Measurements from ENCODE around the gene ADGRL1.

ADGRL1 gene

GRCh38 chr19:14119146-14119545 lies 86.8 kb downstream of the ADGRL1 start:
- Mint-ChIP-seq H3K4me1 (peaks cover 45% of the 10 kb centered on the region), H3K4me3 (peak overlapping the region; percentile 88), H3K9me3 (no peaks in the 10 kb centered on the region), H3K36me3 (ENCODE audit: low read depth) (peaks cover 9% of the 10 kb centered on the region), H3K27me3 (ENCODE audit: low read depth, poor library complexity) (peaks cover 2% of the 10 kb centered on the region), H3K27ac (peak overlapping the region; percentile 100)
- TF ChIP-seq, protein P1, sequence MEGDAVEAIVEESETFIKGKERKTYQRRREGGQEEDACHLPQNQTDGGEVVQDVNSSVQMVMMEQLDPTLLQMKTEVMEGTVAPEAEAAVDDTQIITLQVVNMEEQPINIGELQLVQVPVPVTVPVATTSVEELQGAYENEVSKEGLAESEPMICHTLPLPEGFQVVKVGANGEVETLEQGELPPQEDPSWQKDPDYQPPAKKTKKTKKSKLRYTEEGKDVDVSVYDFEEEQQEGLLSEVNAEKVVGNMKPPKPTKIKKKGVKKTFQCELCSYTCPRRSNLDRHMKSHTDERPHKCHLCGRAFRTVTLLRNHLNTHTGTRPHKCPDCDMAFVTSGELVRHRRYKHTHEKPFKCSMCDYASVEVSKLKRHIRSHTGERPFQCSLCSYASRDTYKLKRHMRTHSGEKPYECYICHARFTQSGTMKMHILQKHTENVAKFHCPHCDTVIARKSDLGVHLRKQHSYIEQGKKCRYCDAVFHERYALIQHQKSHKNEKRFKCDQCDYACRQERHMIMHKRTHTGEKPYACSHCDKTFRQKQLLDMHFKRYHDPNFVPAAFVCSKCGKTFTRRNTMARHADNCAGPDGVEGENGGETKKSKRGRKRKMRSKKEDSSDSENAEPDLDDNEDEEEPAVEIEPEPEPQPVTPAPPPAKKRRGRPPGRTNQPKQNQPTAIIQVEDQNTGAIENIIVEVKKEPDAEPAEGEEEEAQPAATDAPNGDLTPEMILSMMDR (IDR thresholded peaks at IDR 0.05), result no peak
- no peak for DNase-seq

DNA sequence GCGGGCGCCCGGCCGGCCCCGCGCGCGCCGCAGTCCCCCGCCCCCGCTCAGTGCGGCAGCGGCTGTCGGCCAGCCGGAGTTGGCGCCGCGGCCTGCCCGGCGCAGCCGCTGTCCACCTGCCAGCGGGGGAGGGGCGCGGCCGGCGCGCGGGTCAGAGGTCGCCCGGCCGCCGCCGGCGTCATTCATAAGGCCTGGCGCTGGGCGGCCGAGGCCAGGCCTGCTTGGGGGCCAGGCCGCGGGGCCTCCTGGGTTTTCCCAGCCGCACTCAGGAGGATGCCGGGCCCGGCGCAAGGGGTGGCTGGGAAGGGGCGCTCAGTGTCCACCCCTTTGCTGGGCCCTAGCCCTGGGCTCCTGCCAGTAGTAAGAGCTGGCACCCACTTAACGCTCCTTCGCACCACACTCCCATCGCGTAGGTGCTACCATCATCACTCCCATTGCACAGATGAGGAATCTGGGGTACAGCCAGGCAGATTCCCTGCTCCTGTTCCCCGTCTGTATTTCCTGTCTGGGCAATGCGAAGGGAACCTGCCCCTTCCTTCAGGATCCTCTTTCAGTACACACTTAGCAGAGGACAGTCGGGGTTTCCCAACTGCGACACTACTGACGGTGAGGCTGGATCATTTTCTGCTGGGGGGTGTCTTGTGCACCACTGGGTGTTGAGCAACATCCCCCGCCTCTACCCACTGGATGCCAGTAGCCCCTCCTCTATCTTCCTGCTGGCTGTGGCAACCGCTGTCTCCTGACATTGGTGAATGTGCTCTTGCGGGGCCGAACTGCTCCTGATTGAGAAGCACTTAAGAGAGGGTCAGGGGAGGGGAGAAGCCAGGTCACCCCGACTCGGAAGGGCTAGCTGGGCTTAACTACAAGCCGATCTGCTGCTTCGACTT lies 87.6 kb downstream of the ADGRL1 start:
- H3K4me1 Mint-ChIP-seq, result peaks cover 52% of the 10 kb centered on the region
- TF ChIP-seq, protein P1 (IDR thresholded peaks at IDR 0.05), result no peak
- peak overlapping the region; percentile 88 for H3K4me3 Mint-ChIP-seq
- H3K27ac Mint-ChIP-seq, result peak overlapping the region; percentile 100
- no peaks in the 10 kb centered on the region for H3K9me3 Mint-ChIP-seq
- peaks cover 2% of the 10 kb centered on the region for H3K27me3 Mint-ChIP-seq (ENCODE audit: low read depth, poor library complexity)
- no peak for DNase-seq
- H3K36me3 Mint-ChIP-seq (ENCODE audit: low read depth), result peaks cover 9% of the 10 kb centered on the region

GRCh38 chr19:14117668-14118164 lies 88.3 kb downstream of the ADGRL1 start, which contains the start of gene PRKACA:
Gene PRKACA, minus strand, starts transcription at chr19:14117762. Its CDS starts 215 bp downstream, at chr19:14117547.
- peak within 1 kb of the TSS; percentile 93 for H3K4me3 Mint-ChIP-seq
- peak within 1 kb of the TSS; percentile 100 for H3K27ac Mint-ChIP-seq
- DNase-seq, result peak; percentile 97
- TF ChIP-seq, protein P1 (IDR thresholded peaks at IDR 0.05), result no peak
- H3K36me3 Mint-ChIP-seq (ENCODE audit: low read depth), result peaks cover 4% of the 10 kb centered on the region
- H3K4me1 Mint-ChIP-seq, result peaks cover 54% of the 10 kb centered on the region
- H3K9me3 Mint-ChIP-seq, result no peaks in the 10 kb centered on the region
- peaks cover 2% of the 10 kb centered on the region for H3K27me3 Mint-ChIP-seq (ENCODE audit: low read depth, poor library complexity)

DNA sequence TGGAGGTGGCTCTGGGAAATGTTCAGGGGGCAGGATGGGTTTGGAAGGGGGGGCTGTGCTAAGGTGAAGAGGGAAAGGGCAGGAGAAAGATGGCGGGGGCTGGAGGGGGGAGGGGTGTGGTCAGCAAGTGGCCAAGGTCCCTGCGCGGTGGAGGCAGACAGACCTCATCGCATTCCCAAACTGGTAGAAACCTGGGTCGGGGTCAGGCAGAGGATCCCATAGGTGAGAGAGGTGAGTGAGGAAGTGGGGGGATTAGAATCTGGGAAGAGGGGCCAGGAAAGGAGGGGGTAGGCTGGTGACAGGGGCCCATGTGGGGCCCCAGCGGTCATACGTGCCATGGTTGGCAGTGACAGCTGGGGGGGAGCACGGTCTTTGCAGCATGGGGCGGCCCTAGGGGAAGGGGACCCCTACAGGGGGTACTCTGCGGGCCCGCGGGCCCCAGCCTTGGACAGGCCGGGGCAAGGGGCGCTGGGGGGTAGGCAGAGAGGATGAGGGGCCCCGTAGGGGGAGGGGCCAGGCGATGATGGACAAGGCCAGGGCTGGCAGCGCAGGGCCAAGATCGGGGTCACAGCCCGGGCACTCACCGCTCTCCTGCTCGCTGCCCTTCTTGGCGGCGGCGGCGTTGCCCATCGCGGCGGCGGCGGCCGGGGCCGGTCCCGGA lies 88.9 kb downstream of the ADGRL1 start:
- no peak for DNase-seq
- Mint-ChIP-seq H3K36me3 (ENCODE audit: low read depth) (no peaks in the 10 kb centered on the region), H3K9me3 (no peaks in the 10 kb centered on the region), H3K4me1 (peaks cover 60% of the 10 kb centered on the region), H3K27me3 (ENCODE audit: low read depth, poor library complexity) (peaks cover 2% of the 10 kb centered on the region), H3K27ac (peak overlapping the region; percentile 89), H3K4me3 (peak overlapping the region; percentile 93)
- TF ChIP-seq, protein P1 (IDR thresholded peaks at IDR 0.05), result no peak

- Mint-ChIP-seq H3K9me3 (no peaks in the 10 kb centered on the region), H3K27me3 (ENCODE audit: low read depth, poor library complexity) (peaks cover 2% of the 10 kb centered on the region), H3K27ac (peak overlapping the region; percentile 89), H3K4me3 (peak overlapping the region; percentile 93), H3K4me1 (peaks cover 63% of the 10 kb centered on the region), H3K36me3 (ENCODE audit: low read depth) (no peaks in the 10 kb centered on the region)
- TF ChIP-seq, protein P1 (IDR thresholded peaks at IDR 0.05), result no peak
- no peak for DNase-seq
Measured at GRCh38 chr19:14116525-14116917, 89.4 kb downstream of the ADGRL1 start.
